Common myeloid progenitor, CD34-positive (primary cell): Measurements from ENCODE around the gene ABTB2.

Experiments
- CTCF ChIA-PET: fragments of 350-600 bp; sonication (Branson Sonifier 250); formaldehyde crosslinking; loops from one replicate; lab custom pipeline; 2021; ENCODE audit warnings: antibody characterized with exemption; lab: Charles Lee
- POLR2A ChIA-PET: fragments of 350-600 bp; sonication (Branson Sonifier 250); formaldehyde crosslinking; loops from one replicate; lab custom pipeline; 2021; ENCODE audit warnings: antibody characterized with exemption; lab: Charles Lee
- DNase-seq, 3 donors: peaks; one replicate each; pipeline versions ENCODE4 v3.0.0 to v3.0.0-alpha.2; 2013
- H3K27ac ChIP-seq, 2 experiments: 1 replicate in 1 of 2; 2 replicates in 1 of 2; pipeline ENCODE4 v1.7.0; 2013; ENCODE audit warnings: inconsistent platforms in 2 of 2, low read length in 2 of 2, mild to moderate bottlenecking in 2 of 2, low read depth in 1 of 2, moderate library complexity in 1 of 2; ENCODE audit not compliant: severe bottlenecking in 2 of 2, insufficient read depth in 1 of 2, poor library complexity in 1 of 2
- H3K27me3 ChIP-seq, 5 experiments: replicated peaks in 2 of 5; 1 replicate in 3 of 5; 2 replicates in 2 of 5; pipeline versions ENCODE4 v1.6.1 to v1.7.0; 2013; ENCODE audit warnings: low read length in 4 of 5, mild to moderate bottlenecking in 2 of 5, moderate library complexity in 2 of 5, inconsistent platforms in 1 of 5; ENCODE audit not compliant: insufficient read depth in 5 of 5, control insufficient read depth in 4 of 5
- H3K36me3 ChIP-seq, 4 experiments: 1 replicate in 2 of 4; 2 replicates in 2 of 4; pipeline versions ENCODE4 v1.6.1 to v1.7.0; 2013; ENCODE audit warnings: low read length in 3 of 4, control low read depth in 1 of 4, mild to moderate bottlenecking in 1 of 4; ENCODE audit not compliant: control insufficient read depth in 4 of 4, insufficient read depth in 4 of 4
- H3K4me1 ChIP-seq, 4 experiments: 1 replicate in 3 of 4; 2 replicates in 1 of 4; pipeline versions ENCODE4 v1.6.1 to v1.7.1; 2013; ENCODE audit warnings: low read length in 3 of 4, mild to moderate bottlenecking in 3 of 4, control low read depth in 1 of 4, inconsistent platforms in 1 of 4, moderate library complexity in 1 of 4; ENCODE audit not compliant: control insufficient read depth in 4 of 4, insufficient read depth in 4 of 4; ENCODE audit errors: control extremely low read depth in 1 of 4
- H3K4me3 ChIP-seq, 7 experiments: 1 replicate in 4 of 7; 2 replicates in 3 of 7; pipeline versions ENCODE4 v1.5.1 to v1.7.0; 2013; ENCODE audit warnings: mild to moderate bottlenecking in 7 of 7, low read length in 6 of 7, moderate library complexity in 6 of 7, inconsistent platforms in 2 of 7, low read depth in 2 of 7, control low read depth in 1 of 7; ENCODE audit not compliant: insufficient read depth in 4 of 7, control insufficient read depth in 1 of 7; ENCODE audit errors: extremely low read depth in 1 of 7
- H3K9me3 ChIP-seq, 5 experiments: 1 replicate in 4 of 5; 2 replicates in 1 of 5; pipeline versions ENCODE4 v1.6.1 to v1.7.1; 2013; ENCODE audit warnings: low read length in 4 of 5, mild to moderate bottlenecking in 2 of 5, inconsistent platforms in 1 of 5, low read depth in 1 of 5, moderate library complexity in 1 of 5; ENCODE audit not compliant: control insufficient read depth in 4 of 5, insufficient read depth in 2 of 5; ENCODE audit errors: control extremely low read depth in 1 of 5
- WGBS: methylation state at CpG from one replicate; pipeline ENCODE4 v1.1.5; 2013; ENCODE audit not compliant: insufficient coverage; 5-methylcytosine and 5-hydroxymethylcytosine counted together

The ABTB2 gene

DNA sequence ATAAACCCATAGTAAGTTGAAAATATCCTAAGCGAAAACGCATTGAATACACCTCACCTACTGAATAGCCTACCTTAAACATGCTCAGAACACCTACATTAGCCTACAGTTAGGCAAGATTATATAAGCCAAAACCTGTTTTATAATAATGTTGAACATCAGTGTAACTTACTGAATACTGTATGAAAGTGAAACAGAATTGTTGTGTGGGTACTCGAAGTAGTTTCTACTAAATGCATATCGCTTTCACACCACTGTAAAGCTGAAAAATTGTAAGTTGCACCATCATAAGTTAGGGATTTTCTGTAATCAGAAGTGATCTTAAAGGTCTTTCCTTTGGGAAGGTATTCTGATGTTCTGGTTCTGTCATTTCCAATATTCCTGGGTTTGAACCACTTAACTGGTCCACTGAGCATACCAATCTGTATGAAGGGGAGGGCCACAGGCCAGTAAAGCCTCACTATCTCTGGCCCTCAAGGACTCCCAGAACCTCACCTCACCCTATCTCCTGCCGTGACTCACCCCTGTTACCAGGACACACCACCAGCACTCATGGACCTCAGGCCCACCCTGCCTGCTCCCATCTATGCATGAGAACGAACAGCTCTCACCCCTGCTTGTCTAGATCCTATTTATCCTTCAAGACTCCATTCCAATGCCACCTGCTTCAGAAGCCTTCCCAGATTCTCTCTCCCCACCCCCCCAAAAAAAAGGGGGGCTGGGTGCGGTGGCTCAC lies 182.4 kb downstream of the ABTB2 start:
- WGBS, result 100% methylated on average over 4 of the region's 7 CpGs
- no peak for DNase-seq
- H3K9me3 ChIP-seq, result no peaks in the 10 kb centered on the region
- peaks cover 0 to 21% (median 8%) of the 10 kb centered on the region in 4 experiments for H3K4me1 ChIP-seq
- no peak overlapping the region for H3K4me3 ChIP-seq
- ChIA-PET POLR2A (no interaction called here), CTCF (interaction anchor here (0.6 to 10.4 kb wide), 17 partner anchors 10 to 367 kb away, joined by 3 to 89 read pairs (median 6); partner anchors contain the start of gene ABTB2)
- no peak overlapping the region for H3K27ac ChIP-seq
- H3K27me3 ChIP-seq, result no peaks in the 10 kb centered on the region
- peaks cover 0 to 3% (median 0%) of the 10 kb centered on the region in 4 experiments for H3K36me3 ChIP-seq

DNA sequence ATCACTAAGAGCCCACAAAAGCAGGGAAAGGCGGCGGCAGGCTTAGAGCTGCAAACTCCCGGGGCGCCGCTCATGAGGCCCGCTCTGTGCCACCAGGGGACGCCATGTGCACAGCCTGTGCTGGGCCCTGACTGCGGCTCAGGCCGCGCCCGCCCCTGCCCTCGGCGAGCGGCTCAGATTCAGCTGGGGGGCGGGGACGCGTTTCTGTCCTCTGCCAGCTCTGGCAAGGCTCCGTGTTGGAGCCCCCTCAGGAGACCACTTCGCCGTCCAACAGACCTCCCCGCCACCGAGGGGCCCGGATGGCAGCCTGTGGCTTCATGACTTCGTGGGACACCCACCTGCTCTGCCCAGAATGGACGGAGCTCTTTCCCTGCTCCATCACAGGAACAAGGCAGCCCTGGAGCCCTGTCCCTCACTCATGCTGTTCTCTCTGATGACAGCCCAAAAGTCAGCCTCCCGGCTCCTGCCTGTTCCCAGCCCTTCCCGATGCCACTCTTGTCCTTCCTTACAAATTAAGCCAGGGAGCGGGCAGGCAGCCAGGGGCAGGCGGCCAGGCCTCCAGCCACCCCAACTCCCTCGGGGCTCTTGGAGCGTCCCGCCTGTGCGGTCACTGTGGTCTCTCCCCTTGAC lies 183.3 kb downstream of the ABTB2 start:
- CTCF ChIA-PET, result interaction anchor here (0.6 to 10.4 kb wide), 38 partner anchors 10 to 712 kb away, joined by 3 to 89 read pairs (median 4); partner anchors contain the start of gene ABTB2
- no peak overlapping the region for H3K27ac ChIP-seq
- POLR2A ChIA-PET, result interaction anchor here (0.6 kb wide), 1 partner anchor 34 kb away, joined by 4 read pairs; no protein-coding TSS in a partner anchor
- no peaks in the 10 kb centered on the region for H3K9me3 ChIP-seq
- peak; percentile 68 to 80 (median 77) for DNase-seq
- no peaks in the 10 kb centered on the region for H3K27me3 ChIP-seq
- H3K4me3 ChIP-seq, result peak overlapping the region in 4 of 7 experiments; percentile 23 to 63 (median 46)
- WGBS, result 20% methylated on average over 31 of the region's 33 CpGs
- H3K4me1 ChIP-seq, result peaks cover 0 to 21% (median 8%) of the 10 kb centered on the region in 4 experiments
- peaks cover 0 to 3% (median 0%) of the 10 kb centered on the region in 4 experiments for H3K36me3 ChIP-seq

DNA sequence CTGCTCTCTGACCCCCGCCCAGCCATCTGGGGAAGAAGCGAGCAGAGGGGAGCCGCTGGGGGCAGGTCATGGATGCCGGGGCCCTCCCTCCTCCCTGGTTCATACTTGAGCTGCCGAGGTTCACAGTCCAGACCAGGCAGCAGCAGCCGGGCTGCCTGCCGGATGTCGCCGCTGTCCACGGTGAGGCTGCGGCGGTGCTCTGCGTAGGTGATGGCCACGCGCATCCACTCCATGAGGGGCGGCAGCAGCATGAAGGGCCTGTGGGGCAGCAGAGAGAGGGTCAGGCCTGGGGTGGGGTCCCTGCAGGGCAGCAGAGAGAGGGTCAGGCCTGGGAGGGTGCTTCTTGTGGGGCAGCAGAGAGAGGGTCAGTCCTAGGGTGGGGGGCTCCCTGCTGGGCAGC lies 184.8 kb downstream of the ABTB2 start:
- CTCF ChIA-PET, result interaction anchor here (0.7 to 10.4 kb wide), 7 partner anchors 12 to 320 kb away, joined by 3 to 89 read pairs (median 5); partner anchors contain the start of gene ABTB2
- H3K36me3 ChIP-seq, result peaks cover 0 to 3% (median 0%) of the 10 kb centered on the region in 4 experiments
- 96% methylated on average over 16 of the region's 16 CpGs for WGBS
- no peak overlapping the region for H3K27ac ChIP-seq
- POLR2A ChIA-PET, result no interaction called here
- H3K9me3 ChIP-seq, result no peaks in the 10 kb centered on the region
- no peak overlapping the region for H3K4me3 ChIP-seq
- DNase-seq, result no peak
- peaks cover 0 to 21% (median 8%) of the 10 kb centered on the region in 4 experiments for H3K4me1 ChIP-seq
- no peaks in the 10 kb centered on the region for H3K27me3 ChIP-seq

GRCh38 chr11:34169686-34170085 lies 188.1 kb downstream of the ABTB2 start:
- Histone ChIP-seq H3K4me3 (no peak overlapping the region), H3K27me3 (no peaks in the 10 kb centered on the region), H3K9me3 (no peaks in the 10 kb centered on the region), H3K4me1 (peaks cover 0 to 6% (median 4%) of the 10 kb centered on the region in 4 experiments), H3K36me3 (peaks cover 0 to 3% (median 0%) of the 10 kb centered on the region in 4 experiments), H3K27ac (no peak overlapping the region)
- no peak for DNase-seq
- WGBS, result 91% methylated on average over 8 of the region's 8 CpGs
- POLR2A ChIA-PET, result no interaction called here
- CTCF ChIA-PET, result interaction anchor here (1.0 to 10.4 kb wide), 8 partner anchors 9 to 298 kb away, joined by 3 to 89 read pairs (median 5); partner anchors contain the start of gene ABTB2

DNA sequence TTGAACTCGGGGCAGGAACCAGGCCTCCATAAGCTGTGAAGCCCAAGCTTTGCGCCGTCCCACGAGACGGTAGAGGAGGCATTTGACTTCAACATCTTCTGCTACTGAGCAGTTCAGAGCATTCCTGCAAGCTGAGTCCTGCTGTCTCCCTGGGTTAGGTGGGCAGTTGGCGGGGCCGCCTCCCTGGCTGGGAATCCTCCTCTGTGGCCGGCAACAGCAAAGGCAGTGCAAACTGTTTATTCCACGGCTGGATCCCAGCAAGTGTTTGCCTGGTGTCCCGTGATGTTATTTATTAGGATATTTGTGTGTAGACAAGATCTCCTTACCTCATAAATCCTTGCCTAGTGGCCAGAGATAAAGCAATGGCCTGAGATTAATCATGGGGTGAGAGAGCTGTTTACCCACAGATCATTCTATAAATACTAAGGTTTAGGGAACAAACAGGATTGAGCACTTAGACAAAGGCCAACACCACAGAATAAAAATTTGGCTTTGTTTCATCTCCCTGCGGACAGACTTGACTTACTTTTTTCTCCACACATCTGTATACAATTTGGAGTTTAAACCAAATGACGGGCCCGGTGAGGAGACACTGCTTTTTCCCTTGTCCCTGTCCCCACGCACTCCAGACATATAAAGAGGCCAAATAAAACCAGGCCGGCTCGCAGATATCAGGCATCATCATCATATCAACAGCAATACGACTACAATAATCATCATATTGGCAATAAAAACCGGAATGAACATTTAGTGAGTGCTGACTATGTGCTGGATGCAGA lies 189.0 kb downstream of the ABTB2 start:
- H3K36me3 ChIP-seq, result peaks cover 0 to 3% (median 0%) of the 10 kb centered on the region in 4 experiments
- H3K4me3 ChIP-seq, result no peak overlapping the region
- ChIA-PET CTCF (interaction anchor here (1.0 to 10.4 kb wide), 4 partner anchors 16 to 187 kb away, joined by 3 to 89 read pairs (median 4); partner anchors contain the start of gene ABTB2), POLR2A (no interaction called here)
- H3K9me3 ChIP-seq, result no peaks in the 10 kb centered on the region
- no peak for DNase-seq
- H3K27ac ChIP-seq, result no peak overlapping the region
- 85% methylated on average over 12 of the region's 18 CpGs for WGBS
- H3K27me3 ChIP-seq, result no peaks in the 10 kb centered on the region
- H3K4me1 ChIP-seq, result peaks cover 0 to under 1% (median 0%) of the 10 kb centered on the region in 4 experiments

- Histone ChIP-seq H3K4me1 (no peaks in the 10 kb centered on the region), H3K36me3 (peaks cover 0 to 7% (median 0%) of the 10 kb centered on the region in 4 experiments), H3K27ac (no peak overlapping the region), H3K9me3 (no peaks in the 10 kb centered on the region), H3K4me3 (no peak overlapping the region), H3K27me3 (no peaks in the 10 kb centered on the region)
- ChIA-PET CTCF (interaction anchor here (1.5 to 10.4 kb wide), 2 partner anchors 15 to 187 kb away, joined by 4 to 89 read pairs; partner anchors contain the start of gene ABTB2), POLR2A (no interaction called here)
- 67% methylated on average over 4 of the region's 9 CpGs for whole genome bisulfite sequencing
- DNase-seq, result no peak
Measured at GRCh38 chr11:34167961-34168360, 189.8 kb downstream of the ABTB2 start.
